KBM-7 (cell line): ENCODE measurements around the gene GNAT1.
"Not testable (repeated sequence)": the region's sequence is repeated elsewhere in the genome, so short reads cannot be mapped to it uniquely, and the experiment has no call there.

ENCODE experiments used
- DNase-seq: peaks from one replicate; pipeline ENCODE4 v3.0.0-alpha.2; 2015
- in situ Hi-C: fragments of 300-500 bp; cut with MboI; formaldehyde crosslinking; loops from 2 replicates; pipeline ENCODE4 v1.14.3; 2020; ENCODE audit warnings: low sequenced_read_pairs, low pct_unique_long_range_greater_than_20kb, mixed read lengths

Gene GNAT1

DNA sequence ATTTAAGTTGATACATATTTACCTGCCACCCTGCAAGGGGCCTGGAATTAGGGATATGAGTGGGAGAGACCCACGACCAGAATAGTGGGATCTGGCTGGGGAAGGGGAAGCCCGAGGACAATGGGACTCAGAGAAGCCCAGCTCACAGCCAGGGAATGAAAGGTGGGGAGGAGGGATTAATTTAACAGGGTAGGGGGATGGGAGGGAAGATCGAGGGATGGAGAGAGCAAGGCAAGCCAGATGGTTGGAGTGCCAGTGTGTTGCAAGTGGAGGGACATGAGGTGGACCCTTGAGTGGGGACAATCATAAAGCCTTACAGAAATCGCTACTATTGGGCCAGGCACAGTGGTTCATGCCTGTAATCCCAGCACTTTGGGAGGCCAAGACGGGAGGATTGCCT, 40.2 kb downstream of the GNAT1 start:
- in situ Hi-C loops = no loop called here
- DNase-seq = no peak

DNA sequence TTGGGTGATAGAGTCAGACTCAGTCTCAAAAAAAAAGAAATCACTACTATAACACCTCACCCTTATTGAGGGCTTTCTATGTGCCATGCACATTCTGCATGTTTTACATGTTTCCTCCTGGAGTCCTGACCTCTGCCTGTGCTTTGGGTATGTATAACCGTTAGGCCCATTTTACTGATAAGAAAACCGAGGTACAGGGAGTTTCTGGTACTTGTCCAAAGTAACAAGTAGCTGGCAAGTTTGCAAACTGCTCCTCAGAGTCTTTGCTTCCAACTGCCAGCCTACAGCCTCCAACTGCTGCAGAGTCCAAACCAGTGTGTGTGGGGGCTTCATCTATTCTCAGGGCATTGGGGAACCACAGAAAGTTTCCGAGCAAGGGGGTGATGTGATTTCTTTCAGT, 40.9 kb downstream of the GNAT1 start:
- in situ Hi-C loops = no loop called here
- DNase-seq = no peak

DNA sequence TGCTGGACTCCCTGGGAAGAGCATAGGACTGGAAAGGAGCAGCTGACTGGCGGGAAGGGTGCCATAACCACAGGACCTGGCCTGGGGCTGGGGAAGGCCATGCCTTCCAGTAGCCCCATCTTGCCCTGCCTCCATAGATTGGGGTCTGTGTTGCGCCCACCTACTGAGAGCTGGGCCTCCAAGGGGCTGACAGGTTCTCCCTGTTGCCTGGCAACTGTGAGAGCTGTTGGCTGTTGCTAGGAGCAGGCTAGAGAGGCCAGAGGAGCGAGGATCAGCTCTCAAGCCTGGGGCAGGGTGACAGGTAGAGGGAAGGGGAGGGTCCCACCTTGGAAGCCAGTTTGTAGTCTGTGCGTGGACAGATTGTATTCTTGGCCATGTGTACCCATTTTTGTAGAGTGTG, 41.8 kb downstream of the GNAT1 start:
- DNase-seq = no peak
- in situ Hi-C loops = no loop called here

DNA sequence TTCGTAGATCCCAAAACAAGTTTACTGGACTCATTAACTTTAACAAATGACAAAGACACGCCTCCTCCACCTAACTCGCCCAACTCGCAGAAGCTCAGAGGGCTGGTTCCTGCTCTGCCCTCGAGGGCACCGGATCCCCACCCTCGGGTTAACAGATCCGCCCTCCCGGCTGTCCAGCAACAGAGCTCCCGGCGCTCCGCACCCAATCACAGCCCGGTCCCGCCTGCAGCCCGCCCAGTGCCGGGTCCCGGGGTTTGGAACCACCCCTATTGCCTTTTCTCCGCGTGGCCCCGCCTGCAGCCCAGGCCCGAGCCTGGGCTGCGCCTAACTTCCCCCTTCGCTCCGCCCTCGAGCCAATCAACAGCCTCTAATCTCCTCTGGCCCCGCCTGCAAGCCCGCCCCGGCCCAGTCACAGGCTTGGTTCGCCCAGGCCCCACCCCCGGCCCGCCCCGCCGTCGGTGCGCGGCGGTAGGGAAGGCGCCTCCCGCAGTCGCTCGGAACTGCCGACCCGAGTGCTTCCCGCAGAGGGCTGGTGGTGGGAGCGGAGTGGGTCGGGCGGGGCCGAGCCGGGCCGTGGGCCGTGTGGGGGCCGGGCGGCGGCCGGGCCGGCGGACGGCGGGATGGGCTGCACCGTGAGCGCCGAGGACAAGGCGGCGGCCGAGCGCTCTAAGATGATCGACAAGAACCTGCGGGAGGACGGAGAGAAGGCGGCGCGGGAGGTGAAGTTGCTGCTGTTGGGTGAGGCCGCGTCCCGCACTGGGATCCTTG, 44.5 kb downstream of the GNAT1 start, which contains the start of gene GNAI2:
Gene GNAI2 (plus strand): TSS at position 489 of the 768 bp plus-strand sequence. CDS start 132 bp downstream, at position 621.
- in situ Hi-C loops = no loop called here
- peak; percentile 99 for DNase-seq

DNA sequence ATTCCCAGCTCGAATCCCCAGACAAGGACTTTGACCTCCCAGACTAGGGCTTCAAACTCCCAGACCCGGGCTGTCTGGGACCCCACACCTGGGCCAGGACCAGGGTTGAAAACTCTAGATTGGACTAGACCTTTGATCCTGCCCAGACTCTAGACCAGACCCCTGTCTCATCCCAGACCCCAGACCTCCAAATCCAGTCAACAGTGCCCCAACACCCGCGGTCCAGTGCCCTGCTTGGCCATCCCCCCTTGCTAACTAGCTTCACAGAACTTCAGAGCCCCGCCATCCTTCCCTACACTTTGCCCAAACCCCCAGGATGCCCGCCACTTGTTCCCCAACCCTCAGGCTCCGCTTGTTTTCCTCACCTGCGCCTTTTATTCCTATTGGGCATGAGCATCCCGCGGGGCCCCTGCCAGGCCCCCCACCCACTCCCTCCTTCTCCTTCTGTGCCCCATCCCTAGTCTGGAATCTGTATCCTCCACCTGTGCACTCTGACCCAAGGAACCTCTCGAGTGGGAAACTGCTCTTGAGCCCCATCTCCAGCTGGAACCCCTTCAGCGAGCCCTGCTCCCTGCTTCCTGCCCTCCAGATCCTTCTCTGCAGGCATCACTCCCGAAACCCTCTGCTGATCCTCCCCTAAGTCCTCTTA, 45.2 kb downstream of the GNAT1 start:
- in situ Hi-C loops = no loop called here
- no peak for DNase-seq

DNA sequence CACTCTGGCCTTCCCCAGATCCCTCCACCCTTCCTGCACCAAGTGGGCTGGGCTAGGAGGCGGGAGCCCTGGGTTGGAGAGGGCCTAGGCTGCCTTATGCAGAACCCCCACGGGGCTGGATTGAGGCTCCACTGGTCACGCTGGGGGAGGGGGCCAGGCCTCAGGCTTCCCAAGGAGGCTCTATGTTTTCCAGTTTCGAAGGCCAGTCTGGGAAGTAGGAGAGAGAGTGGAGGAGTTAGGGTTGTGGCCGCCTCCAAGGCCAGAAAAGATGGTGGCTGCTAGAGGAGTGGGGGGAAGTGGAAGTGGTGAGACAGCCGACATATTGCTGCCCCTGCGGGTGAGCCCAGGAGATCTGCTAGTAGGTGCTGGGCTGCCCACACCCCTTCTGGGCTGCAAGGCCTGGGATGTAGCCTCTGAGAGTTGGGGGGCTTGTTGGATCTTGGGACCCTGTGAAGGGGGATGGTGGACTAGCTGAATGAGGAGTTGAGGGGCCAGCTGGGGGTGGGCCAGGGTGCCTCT, 45.8 kb downstream of the GNAT1 start:
- in situ Hi-C loops = no loop called here
- peak; percentile 36 for DNase-seq

DNA sequence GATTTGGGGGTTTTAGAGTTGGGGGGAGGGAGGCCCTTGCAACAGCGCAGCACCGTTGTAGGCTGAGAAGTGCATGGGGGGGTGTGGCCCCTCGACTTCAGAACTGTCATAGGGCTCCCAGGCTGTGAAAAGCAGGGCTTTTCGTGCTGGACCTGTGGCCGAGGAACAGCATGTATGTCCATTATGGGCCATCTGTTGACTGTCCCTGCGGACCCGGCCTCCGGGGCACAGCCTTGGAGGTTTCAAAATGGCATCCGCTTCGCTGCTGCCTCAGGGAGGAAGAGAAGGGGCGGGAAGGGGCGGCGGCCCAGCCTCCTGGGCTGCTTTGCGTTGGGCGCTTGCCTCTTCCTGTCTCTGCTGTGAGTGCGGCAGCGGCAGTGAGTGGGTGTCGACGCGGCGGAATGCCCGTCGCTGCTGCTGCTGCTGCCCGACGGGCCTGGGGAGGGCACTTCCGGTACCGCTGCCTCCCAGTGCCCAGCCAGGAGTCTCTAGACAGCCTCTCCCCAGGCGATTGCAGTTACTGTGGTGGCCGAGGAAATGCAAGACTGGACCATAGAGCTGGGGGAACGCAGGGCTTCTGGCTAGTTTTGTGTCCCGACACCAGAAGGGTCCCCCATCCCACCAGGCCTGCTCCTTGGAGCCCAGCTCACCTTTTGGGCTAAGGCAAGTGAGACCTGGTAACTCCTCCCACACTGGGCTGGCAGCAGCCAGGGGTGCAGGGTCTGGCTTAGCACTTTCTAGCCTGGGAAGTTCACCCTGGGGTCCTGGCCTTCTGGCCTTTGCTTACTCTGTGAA, 46.5 kb downstream of the GNAT1 start:
- peak; percentile 90 for DNase-seq
- in situ Hi-C loops = no loop called here

DNA sequence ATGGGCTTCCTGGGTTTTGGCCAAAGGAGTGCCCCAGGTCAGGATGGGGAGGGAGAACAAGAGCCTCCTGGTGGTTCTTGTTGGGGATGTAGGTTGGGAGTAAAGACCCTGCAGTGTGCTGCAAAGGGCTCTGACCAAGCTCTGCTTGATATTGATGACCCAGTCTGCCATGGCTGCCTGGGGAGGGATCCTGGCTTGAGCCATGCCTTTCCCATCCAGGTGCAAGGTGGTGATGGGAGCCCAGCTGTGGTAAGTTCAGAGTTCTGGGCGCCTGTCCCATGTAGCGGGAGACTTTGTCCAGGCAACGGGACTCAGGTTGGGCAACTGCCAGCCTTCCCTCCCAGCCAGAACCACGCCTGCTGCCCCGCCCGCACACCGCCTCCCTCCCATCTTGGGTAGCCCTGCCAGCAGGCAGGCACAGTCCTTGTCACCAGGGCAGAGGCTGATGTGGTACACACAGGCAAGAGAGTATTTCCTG, 47.2 kb downstream of the GNAT1 start:
- no peak for DNase-seq
- in situ Hi-C loops = no loop called here

DNA sequence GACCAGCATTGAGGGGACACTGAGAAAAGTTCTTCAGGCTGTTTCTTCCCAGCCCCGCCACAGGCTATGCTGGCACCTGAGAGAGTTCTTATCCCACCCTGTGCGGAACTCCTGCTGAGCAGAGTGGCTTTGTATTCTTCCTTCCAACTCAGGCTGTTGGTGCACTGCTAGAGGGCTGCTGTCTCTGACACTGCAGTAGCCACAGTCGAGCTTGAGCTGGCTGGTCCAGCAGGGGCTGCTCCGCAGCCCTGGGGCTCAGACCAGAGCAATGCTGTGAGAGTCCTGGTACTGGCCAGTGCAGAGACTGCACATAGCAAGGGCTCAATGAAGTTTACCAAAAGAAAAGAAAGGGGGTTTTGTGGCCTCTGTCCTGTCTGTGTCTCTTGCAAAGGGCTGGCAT, 48.2 kb downstream of the GNAT1 start:
- DNase-seq = no peak
- in situ Hi-C loops = no loop called here

DNA sequence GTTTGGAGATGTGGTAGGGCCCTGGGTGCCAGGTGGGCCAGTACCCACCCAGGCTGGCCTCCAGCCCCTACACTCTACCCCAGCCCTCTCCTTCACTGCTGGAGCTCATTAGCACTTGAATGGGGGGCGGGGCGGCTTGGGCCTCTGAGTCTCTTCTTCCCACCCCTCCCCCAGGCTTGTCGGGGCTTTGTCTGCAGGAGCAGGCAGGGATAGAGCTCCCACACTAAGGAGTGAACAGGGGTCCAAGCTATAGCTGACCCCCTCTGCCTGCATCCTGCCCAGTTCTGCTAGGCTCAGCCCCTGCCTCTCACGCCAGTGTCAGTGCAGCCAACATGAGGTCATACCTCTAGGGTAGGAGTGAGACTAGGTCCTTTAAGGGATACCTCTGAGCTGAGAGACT, 49.8 kb downstream of the GNAT1 start:
- DNase-seq = no peak
- in situ Hi-C loops = no loop called here

DNA sequence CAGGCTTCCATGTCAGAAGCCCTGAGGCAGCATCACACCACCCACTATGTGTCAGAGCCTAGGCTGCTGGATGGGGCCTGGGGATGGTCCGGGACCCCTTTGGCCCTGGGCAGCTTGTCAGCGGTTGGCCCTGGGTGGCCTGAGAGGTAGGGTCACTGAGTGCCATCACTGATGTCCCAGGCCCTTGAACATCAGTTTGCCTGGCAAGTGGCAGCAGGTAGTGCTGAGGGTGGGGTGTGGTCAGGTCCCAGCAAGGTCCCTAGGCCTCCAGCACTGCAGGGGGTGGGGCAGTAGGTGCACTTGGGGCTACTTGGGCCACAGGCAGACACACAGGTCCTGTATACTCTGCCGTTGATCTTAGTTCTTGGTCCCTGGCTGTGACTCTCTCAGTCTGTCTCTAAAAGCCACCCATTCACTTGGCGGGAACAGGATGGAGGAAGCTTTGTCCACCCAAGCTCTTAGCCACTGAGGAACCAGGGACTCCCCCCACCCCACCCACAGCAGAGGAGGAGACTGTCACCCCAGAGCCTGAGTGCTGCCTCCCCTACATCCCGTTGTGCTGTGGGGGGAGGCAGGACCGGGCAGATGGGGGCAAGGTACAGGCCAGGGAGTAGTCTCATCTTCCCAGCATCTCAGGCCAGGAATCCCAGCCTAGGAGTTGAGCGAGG, 50.4 kb downstream of the GNAT1 start:
- in situ Hi-C loops = no loop called here
- no peak for DNase-seq

DNA sequence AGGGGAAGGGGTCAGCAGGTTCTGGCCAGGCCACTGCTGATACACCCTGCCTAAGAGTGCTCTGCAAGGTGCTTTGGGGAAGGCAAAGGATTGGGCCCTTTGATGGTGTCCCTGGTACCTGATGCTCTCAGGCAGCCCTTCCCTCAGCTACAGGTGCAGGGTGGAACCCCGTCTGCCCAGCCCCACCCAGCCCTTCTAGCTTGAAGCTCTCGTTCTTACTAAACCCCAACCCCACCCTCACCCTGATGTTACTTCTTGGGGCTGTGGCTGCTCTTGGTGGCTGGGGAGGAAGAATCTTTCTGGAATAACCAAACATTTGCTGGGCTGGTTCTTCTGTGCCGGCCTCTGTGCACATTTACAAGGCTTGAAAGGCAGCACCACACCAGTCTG, 51.0 kb downstream of the GNAT1 start:
- in situ Hi-C loops = no loop called here
- DNase-seq = no peak

DNA sequence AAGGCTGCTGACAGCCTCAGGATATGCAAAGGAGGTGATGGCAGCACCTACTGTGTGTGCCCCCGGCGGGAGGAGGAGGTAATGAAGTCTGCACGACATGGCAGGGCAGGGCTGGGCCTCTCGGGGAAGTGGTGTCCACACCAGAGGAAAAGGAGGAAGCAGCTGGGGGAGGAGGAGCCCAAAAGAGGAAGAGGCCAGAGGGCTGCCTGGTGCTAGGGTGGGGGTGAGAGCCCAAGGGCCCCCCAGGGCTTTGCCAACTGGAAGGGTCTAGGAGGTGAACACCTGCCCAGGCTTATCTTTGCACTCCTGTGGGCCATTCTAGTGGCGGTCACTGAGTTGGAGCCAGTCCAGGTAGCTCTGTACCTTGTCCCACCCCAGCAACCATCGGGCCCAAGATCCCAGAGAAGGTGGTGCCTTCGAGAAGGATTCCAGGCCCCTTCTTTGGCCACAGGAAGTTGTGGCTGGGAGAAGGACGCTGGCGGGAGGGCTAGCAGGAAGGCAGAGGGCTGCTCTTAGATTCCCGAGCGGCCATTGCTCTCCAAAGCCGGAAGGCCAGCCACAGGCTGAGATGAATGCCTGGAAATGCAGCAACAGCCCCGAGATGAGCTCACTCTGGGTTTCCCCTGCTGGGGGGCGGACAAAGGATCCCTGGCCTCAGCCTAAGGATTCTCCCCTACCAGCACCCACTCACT, 51.6 kb downstream of the GNAT1 start:
- peak; percentile 96 for DNase-seq
- in situ Hi-C loops = no loop called here

DNA sequence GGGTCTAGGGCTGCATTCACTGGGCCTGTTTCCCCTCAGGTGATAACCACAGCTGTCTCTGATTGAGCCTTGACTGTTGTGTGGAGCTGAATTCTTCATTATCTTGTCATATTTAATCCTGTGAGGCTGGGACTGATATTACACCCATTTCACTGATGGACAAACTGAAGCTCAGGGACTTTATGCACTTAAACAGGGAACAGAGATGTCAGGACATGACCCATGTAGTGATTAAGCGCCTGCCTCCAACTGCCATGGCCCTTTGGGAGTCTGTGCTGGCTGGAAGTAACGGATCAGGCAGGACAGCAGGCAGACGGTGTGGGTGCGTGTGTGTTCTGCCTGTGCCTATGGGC, 52.1 kb downstream of the GNAT1 start:
- DNase-seq = no peak
- in situ Hi-C loops = no loop called here

DNA sequence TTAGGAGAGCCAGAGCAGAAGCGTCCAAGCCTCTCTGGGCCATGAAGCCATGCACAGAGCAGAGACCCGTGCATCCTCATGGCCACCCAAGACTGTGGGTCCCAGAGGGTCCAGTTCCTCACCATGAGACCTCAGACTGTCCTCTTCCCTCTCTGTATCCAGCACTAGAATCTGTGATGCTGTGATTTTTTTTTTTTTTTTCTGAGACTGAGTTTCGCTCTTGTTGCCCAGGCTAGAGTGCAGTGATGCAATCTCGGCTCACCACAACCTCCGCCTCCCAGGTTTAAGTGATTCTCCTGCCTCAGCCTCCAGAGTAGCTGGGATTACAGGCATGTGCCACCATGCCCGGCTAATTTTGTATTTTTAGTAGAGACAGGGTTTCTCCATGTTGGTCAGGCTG, 53.4 kb downstream of the GNAT1 start:
- in situ Hi-C loops, DNase-seq: not testable (repeated sequence)

DNA sequence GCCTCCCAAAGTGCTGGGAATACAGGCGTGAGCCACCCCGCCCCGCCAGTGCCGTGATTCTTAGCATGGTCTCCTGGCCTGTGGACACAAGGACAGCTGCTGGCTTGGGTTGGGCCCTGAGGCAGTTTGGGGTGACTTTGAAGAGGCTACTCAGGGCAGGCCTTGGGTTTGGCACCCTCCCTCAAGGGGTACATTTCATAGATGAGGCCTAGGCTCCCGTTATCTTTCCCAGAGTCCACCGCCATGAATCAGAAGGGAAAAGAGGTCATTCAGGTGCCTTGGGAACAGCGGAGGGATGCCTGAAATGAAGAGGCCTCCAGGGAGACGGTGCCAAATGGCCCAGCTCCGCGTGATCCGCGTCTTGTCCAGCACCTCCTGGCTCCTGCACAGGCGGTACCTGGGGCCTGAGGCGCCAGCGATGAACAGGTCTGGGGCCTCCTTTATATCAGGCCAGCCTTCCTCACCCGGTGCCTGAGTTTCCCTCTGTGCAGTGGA, 53.9 kb downstream of the GNAT1 start:
- in situ Hi-C loops = no loop called here
- DNase-seq = no peak

DNA sequence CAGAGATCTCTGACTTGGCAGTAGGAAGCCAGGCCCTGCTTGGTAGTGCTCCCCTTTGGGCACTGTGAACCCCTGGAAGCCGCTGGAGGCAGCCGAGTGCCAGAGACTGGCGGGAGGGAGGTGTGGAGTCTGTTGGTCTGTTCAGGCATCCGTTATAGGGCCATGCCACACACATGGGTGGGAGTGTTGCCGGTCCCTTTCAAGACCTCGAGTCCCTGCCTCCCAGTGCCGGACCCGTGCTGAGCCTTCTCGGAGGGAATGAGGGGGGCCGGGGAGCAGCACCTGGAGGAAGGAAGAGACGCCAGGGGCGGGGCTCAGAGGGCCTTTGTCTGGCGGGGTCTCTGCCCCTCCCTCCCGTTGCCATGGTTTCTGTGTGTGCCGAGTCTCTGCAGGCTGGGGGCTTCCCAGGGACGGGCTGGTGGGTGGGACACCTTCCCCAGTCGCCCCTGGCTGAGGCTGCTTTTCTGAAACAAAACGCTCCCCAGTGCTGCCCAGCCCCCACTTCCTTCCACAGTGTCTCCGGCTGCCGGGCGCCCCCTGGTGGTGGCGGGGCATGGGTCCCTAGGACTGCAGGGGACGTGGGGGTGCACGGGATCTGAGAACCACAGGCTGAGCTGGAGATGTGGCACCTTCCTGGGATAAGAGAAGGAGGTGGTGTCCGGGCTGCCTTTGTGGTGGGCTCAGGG, 54.6 kb downstream of the GNAT1 start:
- DNase-seq = peak; percentile 93
- in situ Hi-C loops = no loop called here

DNA sequence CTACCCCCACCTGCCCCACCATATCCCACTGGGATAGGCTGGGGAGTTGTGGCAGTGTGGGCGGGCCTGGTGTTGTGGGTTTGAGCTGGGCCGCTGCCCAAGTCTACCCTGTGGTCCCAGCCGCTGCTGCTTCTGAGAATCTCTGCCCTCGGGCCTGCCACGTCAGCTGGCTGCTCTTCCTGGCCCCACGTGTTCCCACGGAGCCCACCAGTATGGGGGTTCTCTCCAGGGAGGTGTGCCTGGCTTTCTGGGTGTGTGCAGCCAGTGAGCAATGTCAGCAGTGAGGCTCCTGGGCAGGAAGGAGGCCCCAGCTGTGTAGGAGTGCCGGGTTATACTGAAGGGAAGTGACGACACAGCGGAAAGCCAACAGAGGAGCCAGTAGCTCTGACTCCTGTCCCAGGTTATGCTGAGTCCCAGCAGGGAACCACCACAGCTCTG, 55.1 kb downstream of the GNAT1 start:
- peak; percentile 87 for DNase-seq
- in situ Hi-C loops = no loop called here
